GM19452 (cell line): ENCODE results near the gene UGT8.
"Not testable (repeated sequence)": the region's sequence is repeated elsewhere in the genome, so short reads cannot be mapped to it uniquely, and the experiment has no call there.

Source experiments
- ATAC-seq: cut with Tn5 transposase; IDR thresholded peaks from one replicate; pipeline ENCODE4 v1.9.1; 2021; ENCODE audit not compliant: unreplicated experiment

UGT8 gene, protein sequence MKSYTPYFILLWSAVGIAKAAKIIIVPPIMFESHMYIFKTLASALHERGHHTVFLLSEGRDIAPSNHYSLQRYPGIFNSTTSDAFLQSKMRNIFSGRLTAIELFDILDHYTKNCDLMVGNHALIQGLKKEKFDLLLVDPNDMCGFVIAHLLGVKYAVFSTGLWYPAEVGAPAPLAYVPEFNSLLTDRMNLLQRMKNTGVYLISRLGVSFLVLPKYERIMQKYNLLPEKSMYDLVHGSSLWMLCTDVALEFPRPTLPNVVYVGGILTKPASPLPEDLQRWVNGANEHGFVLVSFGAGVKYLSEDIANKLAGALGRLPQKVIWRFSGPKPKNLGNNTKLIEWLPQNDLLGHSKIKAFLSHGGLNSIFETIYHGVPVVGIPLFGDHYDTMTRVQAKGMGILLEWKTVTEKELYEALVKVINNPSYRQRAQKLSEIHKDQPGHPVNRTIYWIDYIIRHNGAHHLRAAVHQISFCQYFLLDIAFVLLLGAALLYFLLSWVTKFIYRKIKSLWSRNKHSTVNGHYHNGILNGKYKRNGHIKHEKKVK

DNA sequence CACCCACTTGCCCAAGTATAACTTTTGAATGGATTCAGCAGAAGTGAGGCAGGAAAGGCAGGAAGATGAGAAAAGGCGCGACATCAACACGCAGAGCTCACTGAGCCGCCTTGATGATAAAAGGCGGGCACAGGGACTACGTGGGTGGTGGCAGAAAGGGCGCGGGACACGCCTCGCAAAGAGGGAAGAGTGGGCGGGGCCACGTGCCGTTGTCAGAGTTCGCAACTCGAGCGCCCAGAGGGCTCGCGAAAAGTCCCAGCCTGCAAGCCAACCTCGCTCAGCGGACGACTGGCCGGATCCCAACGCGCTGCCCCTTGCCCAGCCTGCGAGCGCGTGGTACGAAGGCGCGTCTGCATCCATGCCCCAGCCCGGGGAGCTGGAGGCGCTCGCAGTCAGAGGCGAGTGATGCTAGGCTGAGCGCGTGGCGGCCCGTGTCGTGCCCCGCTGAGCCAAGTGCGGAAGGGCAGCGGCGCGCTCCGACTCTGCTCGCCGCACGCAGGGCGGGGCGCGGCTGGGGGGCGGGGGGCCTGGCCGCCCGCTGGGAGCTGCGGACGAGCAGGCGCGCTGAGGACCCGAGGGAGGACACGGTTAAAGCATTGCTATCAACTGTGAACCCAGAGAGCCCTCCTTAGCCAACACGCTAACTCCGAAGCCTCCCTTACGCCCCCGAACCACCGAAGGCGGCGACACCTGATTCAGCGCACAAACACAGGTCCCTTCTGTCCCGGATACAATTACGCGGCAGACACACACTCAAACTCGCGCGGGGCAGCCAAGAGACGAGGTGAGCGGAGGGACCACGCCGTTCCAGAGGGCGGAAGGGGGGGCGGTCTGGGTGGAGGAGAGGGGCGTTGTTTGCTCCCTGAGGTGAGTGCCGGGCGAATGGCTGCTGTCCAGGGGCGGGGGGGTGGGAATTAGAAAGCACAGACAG lies at the start of gene UGT8:
UGT8 (plus strand) TSS at position 617 of the 931 bp plus-strand sequence. CDS start 24,074 bp downstream, outside the sequence.
- peak; percentile 42 for ATAC-seq

DNA sequence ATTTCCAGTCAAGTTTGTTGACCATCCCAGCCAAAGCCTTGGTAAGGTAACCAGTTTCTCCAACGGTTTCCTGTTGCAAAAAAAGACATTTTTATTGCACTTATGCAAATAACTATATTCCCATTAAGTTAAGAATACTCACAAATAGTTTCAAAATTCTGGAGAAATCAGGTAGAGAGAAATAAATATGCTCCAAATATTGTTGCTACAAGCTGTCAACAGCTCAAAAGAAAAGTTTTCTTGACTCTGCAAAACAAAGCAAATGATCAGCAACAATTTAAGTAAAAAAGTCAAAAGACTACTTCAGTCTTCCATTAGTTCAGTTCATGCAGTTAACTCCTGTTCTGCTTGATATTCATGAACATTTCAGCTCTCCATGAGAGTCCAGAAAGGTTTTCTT lies 49.0 kb upstream of the UGT8 start:
- no peak for ATAC-seq

DNA sequence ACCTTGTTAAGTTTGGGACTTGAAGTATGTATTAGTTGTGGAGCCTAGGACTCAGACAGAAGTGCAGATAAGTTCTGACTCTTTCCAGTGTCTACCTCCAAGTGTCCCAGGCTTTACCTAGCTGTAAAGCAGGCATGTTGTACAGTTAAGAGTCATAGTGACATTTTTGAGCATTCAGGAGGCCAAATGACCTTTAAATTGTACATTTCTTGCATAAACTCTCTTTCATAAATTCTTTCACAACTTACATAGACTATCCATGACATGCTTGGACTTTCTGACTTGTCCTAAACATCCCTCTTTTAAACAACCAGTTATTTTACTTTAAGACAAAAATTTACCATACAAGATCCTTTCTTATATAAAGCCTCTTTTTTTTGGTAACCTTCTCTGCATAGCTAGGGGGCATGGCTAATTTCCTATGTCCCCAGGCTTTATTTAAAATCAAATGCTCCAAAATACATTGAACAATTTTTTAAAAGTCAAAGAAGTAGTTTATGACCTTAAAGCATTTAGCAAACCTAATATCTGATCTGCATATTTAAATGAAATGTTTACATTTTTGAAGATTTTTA lies 40.1 kb upstream of the UGT8 start:
- no peak for ATAC-seq

DNA sequence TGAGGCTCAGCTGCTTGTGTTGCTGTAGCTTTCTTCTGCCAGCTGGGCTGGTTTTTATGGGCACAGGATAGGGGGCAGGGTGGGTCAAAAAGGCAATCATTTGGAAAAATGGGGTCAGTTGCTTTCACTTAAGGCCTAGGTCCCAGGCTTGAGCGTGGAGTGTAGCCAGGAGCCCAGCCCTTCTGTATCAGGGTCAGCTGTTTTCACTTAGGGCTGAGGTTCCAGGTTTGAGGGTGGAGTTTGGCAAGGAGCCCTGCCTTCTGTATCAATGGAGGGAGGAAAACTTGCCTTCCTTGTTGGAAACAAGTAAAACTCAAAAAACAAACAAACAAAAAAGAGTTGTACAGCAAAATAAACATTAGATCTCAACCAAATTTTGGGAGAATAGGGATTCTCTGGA lies 37.0 kb upstream of the UGT8 start:
- ATAC-seq: no peak

DNA sequence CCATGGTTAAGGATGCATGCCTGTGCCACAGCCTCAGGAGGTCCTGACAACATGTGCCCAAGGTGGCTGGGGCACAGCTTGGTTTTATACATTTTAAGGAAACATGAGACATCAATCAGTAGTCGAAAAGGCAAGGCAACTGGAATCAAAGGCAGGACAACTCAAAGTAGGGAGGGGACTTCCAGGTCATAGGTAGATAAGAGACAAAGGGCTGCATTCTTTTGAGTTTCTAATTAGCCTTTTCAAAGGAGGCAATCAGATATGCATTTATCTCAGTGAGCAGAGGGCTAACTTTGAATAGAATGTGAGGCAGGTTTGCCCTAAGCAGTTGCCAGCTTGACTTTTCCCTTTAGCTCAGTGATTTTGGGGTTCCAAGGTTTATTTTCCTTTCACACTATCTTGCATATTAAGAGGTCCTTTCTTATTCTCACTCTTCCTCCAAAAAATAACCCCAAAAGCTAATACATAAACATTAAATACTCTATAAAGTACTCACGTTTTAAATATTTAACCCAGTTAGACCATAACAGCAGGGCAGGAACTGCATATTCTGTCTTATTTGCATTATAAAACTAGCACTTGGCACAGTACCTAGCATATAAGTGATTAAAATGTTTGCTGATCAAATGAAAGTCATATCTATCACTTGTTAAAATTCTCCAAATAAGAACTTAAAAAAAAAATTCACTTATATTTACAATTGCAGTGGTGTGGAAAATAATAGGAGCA lies 36.3 kb upstream of the UGT8 start:
- ATAC-seq: no peak

DNA sequence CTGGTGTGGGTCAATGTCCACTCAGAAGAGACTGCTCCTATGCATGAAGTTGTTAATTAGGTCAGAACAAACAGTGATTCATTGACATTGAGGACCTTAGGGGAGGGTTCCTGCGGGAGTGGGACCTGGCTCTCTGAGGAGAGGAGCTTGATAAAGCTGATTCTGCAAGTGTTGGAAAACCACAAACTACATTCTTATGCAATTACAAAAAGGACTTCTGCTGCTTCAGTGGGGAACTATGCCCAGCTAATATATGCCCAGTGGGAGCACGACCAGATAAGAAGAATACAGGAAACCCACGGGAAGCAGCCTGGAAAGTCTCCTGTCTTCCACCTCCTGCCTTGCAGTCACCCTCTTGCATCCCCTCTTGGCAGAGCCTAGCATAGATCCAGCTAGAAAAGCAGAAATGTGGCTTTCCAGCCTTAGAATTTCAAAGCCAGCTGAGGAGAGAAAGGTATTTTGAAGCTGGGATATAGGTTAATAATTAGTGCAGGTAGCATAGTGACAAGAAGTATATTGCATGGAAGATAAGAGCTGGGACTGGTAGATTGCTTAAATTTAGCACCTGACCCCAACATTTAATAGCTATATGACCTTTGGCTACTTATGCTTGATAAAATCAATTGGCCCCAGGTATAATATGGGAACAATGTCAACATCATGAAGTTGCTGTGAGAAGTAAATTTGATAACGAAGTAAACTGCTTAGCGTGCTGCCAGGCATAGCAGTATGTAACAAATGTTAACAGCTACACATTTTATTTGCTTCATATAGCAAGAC lies 34.9 kb upstream of the UGT8 start:
- ATAC-seq: no peak

DNA sequence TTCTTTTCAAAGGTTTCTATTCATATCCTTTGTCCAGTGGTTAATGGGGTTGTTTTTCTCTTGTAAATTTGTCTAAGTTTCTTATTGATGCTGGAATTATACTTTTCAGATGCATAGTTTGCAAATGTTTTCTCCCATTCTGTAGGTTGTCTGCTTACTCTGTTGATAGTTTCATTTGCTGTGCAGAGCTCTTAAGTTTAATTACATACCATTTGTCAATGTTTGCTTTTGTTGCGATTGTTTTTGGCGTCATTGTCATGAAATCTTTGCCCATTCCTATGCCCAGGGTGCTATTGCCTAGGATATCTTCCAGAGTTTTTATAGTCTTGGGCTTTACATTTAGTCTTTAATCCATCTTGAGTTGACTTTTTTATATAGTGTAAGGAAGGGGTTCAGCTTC lies 21.2 kb upstream of the UGT8 start:
- ATAC-seq: no peak

DNA sequence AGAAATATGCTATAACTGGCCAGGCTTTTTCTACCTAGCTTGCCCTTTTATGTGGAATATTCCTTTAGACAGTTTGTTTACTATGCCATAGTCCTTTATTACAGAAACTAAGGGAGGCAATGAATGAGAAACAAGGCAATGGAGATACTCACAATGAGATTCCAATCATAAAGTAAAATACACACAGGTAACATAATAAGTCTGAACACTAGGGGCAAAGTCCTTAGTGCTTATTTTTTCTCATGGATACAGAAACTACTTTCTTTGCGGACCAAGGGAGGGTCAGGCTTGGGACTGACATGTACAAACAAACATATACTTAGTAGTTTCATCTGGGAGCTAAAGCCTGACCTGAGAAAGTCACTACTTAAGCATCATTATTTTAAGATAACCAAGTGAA lies 16.0 kb upstream of the UGT8 start:
- ATAC-seq: no peak

DNA sequence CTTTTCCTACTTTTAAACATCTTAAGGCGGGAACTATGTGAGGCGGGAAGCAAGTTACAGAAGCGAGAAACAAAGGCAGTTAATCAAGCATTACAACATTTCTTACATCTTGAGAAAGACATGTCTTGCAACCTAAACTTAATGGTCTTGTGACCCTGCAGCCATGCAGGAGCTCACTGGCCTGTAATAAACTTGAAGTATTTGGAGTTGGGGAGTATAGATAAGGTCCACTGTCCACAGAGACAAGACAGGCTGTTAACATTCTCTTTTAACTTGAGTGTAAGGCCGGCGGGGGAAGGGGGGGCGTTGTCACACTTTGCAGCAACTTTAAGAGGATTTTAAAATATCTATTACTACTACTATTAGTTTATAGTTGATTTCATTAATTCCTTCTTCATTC lies 10.3 kb upstream of the UGT8 start:
- no peak for ATAC-seq

DNA sequence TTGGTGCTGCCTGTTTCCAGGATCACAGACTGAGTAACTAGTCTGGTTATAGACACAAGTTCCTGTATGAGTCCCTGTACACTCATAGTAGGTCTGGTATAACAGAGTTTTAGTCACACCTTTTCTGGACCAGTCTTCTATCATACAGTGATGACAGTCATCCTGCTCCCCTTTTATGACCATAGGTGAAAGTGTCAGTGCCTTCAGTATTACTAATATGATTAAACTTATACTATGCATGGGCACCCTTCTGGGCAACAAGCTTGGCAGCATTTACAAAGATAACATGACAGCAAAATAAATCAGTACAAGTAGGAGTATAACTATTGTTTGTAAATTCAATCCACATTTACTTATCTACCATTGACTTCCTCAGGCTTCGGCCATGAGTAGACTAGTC lies 8.2 kb upstream of the UGT8 start:
- not testable (repeated sequence) for ATAC-seq

DNA sequence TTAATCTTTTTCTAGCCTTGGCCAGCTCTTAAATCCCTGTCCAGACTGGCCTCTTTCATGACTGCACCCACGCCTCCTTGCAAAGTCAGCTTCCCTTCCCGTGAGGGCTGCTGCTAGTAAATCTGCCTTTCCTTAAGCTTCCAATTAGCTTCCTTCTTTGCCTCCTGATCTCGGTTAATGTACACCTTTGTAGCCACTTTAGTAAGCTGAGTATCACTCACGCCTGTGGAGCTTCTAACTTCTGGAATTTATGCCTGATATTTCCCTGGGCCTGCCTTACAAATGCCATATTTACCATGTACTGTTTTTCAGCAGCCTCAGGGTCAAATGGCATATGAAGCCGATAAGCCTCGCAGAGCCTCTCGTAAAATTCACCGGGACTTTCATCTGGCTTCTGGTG lies 5.1 kb upstream of the UGT8 start:
- ATAC-seq: no peak

DNA sequence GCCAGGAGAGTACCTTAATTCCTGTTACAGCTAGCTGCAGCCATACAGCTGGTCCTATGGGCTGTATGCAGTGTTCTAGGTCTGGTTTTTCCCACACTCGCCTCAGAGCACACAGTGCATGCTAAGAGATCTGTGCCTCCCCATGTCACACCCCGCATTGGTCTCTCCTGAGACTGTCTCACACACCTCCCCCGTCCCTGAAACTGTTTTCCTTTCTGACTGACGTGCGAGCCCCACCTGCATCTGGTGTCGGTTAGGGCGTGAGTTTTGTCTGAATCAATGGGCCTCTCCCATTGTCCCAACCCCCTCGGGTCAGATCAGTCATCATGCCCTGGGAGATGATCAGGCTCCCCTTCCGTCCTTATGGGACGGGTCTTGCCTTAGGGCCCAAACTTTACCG lies 3.4 kb upstream of the UGT8 start:
- no peak for ATAC-seq

DNA sequence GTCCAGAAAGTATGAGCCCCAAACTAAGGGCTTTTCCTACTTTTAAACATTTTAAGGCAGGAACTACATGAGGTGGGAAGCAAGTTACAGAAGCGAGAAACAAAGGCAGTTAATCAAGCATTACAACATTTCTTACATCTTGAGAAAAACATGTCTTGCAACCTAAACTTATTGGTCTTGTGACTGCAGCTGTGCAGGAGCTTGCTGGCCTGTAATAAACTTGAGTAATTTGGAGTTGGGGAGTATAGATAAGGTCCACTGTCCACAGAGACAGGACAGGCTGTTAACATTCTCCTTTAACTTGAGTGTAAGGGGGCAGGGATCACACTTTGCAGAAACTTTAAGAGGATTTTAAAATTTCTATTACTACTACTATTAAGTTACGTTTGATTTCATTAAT lies 2.7 kb upstream of the UGT8 start:
- ATAC-seq: no peak

DNA sequence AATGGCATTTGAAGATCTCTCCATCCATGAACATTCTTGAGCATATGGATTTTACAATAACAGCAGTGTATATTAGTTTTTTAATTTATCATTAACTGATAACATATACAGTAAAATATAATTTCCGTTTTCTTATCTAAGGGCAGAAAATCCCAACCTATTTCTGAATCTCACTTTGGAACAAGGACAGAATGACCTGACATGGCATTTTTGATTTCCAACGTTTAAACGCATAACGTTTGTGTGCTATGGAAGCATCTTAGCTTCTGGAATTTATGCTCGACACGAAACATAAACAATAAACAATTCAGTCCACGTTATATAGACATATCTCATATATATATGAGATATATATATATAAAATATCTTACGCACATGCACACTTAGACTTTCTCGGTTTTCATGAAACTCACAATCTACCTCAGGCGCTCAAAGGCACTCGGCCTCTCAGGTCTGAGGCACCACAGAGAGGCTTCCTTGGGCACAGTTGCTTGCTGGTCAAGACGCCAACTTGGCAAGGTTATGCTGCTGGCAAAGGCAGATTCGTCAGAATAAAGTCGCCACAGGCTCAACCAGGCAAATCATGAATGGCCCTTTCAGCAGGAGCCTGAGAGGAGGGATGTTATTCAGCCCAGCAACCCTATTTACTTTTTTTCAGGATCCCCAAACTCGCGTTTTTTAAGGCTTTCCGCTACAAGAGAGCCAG lies 1.0 kb upstream of the UGT8 start:
- ATAC-seq: no peak

DNA sequence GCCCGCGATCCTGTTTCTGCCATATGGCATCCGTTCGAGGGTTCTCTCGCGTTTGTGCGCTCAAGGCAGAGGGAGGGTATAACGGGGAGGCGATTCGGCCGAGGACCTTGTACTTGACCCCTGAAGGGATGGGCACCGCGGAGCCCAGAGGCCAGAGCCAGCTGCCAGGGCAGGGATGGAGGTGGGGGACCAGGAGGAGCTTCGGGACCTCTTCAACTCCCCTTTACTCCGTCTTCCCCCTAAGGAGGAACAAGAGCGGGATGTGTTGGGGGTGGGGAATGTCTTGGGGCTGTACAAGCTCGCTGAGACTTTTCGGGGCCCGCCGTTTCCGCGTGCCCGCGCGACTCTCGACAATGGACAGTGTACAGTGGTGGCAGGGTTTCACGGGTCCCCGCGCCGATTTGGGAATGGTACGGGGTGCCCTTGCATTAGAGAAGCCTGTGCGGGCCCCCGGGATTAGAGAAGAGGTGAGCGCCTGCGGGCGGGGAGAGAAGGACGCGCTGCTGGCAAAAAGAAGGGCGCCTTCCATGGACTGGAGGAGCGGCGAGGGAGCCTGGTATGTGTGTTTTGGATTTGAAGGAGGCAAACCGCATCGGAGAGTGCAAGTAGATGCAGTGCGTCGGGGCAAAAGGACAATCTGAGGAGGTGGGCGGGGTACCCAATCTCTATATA lies 760 bp downstream of the UGT8 start:
- ATAC-seq: no peak

DNA sequence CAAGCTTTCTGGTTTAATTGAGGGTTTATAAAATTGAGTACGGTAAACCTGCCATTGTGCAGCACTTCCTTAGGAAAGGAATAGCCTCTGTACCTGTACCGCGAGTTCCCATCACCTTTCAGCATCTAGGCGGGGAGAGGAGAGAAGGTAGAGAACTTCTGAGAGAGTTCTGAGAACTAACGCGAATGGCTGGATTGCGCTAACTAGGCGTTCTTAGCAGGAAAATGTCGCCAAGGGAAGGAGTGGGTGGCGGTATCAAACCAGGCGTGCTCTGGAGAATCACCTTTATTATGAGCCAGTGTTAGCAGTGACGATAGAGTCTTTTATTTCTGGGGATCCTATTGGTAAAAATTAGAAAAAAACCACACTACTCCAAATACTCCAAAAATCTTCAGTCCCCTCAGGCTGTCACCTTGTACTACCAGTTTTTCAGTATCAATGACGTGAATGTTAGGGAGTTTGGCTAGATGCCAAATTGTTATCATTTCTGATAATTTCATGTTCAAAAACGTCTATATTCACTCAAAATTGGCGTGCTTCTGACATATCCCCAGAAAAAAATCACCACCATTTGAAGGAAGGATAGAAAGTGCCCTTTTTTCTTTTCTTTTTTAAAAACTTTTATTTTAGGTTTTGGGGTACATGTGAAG lies 1.4 kb downstream of the UGT8 start:
- no peak for ATAC-seq

DNA sequence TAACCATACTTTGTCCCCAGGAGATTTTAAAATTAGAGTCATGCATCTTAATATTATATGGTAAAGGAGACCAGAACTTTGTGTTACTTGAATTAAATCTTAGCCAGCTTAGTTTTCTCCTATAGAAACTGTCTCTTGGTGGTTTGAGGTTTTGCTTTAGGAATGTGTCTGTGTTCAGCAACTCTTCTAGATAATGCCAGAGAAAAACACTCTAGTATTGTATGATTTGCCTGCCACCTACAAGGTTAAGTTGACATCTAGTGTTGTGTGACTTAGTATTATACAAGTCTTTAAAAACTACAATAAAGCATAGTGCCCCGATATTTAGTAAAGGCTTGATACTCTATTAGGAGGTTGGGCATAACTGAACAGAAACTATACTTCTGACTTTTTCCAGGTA lies 2.1 kb downstream of the UGT8 start:
- ATAC-seq: no peak

DNA sequence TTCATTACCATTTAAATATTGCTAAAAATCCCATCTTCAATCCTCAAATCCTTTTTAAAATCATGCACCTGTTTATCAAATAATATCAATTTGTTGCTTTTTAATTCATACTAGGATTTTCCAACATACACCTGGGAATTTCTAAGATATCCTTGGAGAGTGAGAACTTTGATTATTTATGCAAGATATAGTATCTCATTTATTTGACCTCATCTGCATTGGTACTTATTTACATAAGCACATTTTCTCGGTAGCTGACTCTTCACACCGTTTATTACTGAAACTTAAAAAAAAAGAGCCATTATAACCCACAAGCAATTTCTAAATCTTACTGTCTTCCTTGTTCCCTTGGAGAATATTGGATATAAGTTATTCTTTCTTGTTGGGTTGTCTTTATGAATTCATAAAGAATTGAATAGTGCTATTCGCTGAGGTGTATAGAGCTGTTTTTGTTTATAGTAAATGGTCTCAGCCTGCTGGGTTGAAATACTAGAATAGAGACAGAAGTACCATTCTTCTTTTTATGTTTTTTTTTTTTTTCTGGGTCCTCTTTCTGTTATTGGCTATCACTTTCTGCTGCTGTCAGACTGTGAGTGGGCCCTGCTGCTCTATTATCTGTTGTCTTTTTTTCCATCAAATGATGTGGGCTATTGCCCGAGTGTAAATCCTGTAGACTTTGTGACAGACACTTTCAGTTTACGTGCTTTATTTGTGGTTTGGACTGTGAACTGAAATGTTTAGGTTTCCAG lies 2.9 kb downstream of the UGT8 start:
- ATAC-seq: peak; percentile 25
